K562 (cell line): ENCODE data around the gene GJD2. TPM values are rescaled to one million over a fixed set of nuclear protein-coding genes. Genes with fewer than 3 reads are reported as not detected.
A peak's percentile ranks its signal among the peaks of the same experiment; 100 is the strongest.

Experiments
- ATAC-seq: fragments of 200-7000 bp; cut with Tn5 transposase; 3 replicates; pipeline ENCODE4 v1.9.1; 2020; ENCODE audit warnings: moderate library complexity
- BruUV-seq: library from RNA; stranded (reverse); fragments of 400-500 nt; replicated peaks from 2 replicates; lab custom pipeline; 2021; lab: Mats Ljungman, UMichigan
- CTCF ChIA-PET: fragments of 300-600 bp; formaldehyde crosslinking; extraction: SDS; loops from one replicate; lab custom pipeline; 2021; ENCODE audit warnings: low intra/inter-chr PET ratio; lab: Yijun Ruan, JAX
- POLR2A ChIA-PET: fragments of 300-600, 350-650 bp; sonication (Branson Sonifier 250); formaldehyde crosslinking; extraction: SDS; loops from one replicate; lab custom pipeline; 2021; ENCODE audit warnings: antibody characterized with exemption, inconsistent platforms; lab: Yijun Ruan, JAX
- DNase-seq, 4 experiments: peaks; one replicate each; pipeline versions ENCODE4 v3.0.0 to v3.0.0-alpha.2; 2011 to 2018; ENCODE audit warnings: low spot score in 3 of 4, mixed read lengths in 3 of 4; ENCODE audit errors: extremely low read depth in 1 of 4
- FAIRE-seq: peaks from 2 replicates; lab custom pipeline; 2011; peaks lifted over from hg19 to GRCh38; lab: Jason Lieb, UNC
- H2AFZ ChIP-seq: 2 replicates; pipeline ENCODE4 v1.6.0; 2011; ENCODE audit warnings: low read depth, low read length, control low read depth, inconsistent platforms
- H3K27ac ChIP-seq: fragments of 200-600 bp; 3 replicates; pipeline ENCODE4 v1.8.0; 2011; ENCODE audit warnings: low read depth, mild to moderate bottlenecking, control low read depth, inconsistent platforms, low read length, moderate library complexity, mixed read lengths; ENCODE audit errors: extremely low read depth
- H3K27me3 ChIP-seq, 2 experiments: fragments of 300-600 bp in 1 of 2; 2 replicates in 1 of 2; 3 replicates in 1 of 2; pipeline versions ENCODE4 v1.6.0 to v1.8.0; 2011; ENCODE audit warnings: inconsistent platforms in 2 of 2, low read length in 2 of 2, mild to moderate bottlenecking in 1 of 2, mixed read lengths in 1 of 2, moderate library complexity in 1 of 2; ENCODE audit not compliant: control insufficient read depth in 2 of 2, insufficient read depth in 2 of 2
- H3K36me3 ChIP-seq: fragments of 300-600 bp; 3 replicates; pipeline ENCODE4 v1.8.0; 2011; ENCODE audit warnings: mild to moderate bottlenecking, low read length, inconsistent platforms; ENCODE audit not compliant: control insufficient read depth, insufficient read depth
- H3K4me1 ChIP-seq, 2 experiments: fragments of 200-600 bp in 1 of 2; replicated peaks in 1 of 2; 2 replicates in 1 of 2; 3 replicates in 1 of 2; pipeline versions ENCODE4 v1.5.1 to v1.8.0; 2011; ENCODE audit warnings: inconsistent platforms in 2 of 2, low read length in 2 of 2, mild to moderate bottlenecking in 1 of 2, mixed read lengths in 1 of 2, moderate library complexity in 1 of 2; ENCODE audit not compliant: control insufficient read depth in 2 of 2, insufficient read depth in 2 of 2
- H3K4me2 ChIP-seq: 2 replicates; pipeline ENCODE4 v1.6.1; 2011; ENCODE audit warnings: low read length, control low read depth, inconsistent platforms, mixed read lengths; ENCODE audit not compliant: insufficient read depth
- H3K4me3 ChIP-seq: fragments of 200-600 bp; sonication (generic), shearing (Covaris generic); 2 replicates; pipeline ENCODE4 v1.5.1; 2016; ENCODE audit warnings: control low read depth, inconsistent platforms
- H3K79me2 ChIP-seq: fragments of 200-600 bp; 3 replicates; pipeline ENCODE4 v1.8.0; 2011; ENCODE audit warnings: low read length, inconsistent platforms; ENCODE audit not compliant: control insufficient read depth, insufficient read depth
- H3K9ac ChIP-seq, 2 experiments: 2 replicates each; pipeline versions ENCODE4 v1.6.0 to v1.6.1; 2011; ENCODE audit warnings: low read depth in 2 of 2, low read length in 2 of 2, control low read depth in 1 of 2, inconsistent platforms in 1 of 2, mild to moderate bottlenecking in 1 of 2, mixed read lengths in 1 of 2; ENCODE audit not compliant: insufficient read depth in 1 of 2
- H3K9me1 ChIP-seq: one replicate; pipeline ENCODE4 v1.6.0; 2011; ENCODE audit warnings: inconsistent platforms, mild to moderate bottlenecking, low read length, moderate library complexity; ENCODE audit not compliant: control insufficient read depth, insufficient read depth
- H3K9me3 ChIP-seq: replicated peaks from 2 replicates; pipeline ENCODE4 v1.5.1; 2011; ENCODE audit warnings: low read depth, low read length, inconsistent platforms; ENCODE audit not compliant: control insufficient read depth, insufficient read depth
- H4K20me1 ChIP-seq: replicated peaks from 2 replicates; pipeline ENCODE4 v1.6.1; 2011; ENCODE audit warnings: low read length, inconsistent platforms, mixed read lengths; ENCODE audit not compliant: control insufficient read depth, insufficient read depth
- CBFA2T3 ChIP-seq: fragments of 450-650 bp; IDR thresholded peaks from 2 replicates; pipeline ENCODE4 v1.6.1; 2017
- CHD7 ChIP-seq: fragments of 200-600 bp; sonication (generic); IDR thresholded peaks from one replicate; pipeline ENCODE4 v1.6.1; 2012; ENCODE audit warnings: mild to moderate bottlenecking, low read depth, low read length, inconsistent platforms
- CTCFL ChIP-seq: IDR thresholded peaks from 2 replicates; pipeline ENCODE4 v1.6.1; 2011; ENCODE audit warnings: borderline replicate concordance, low read depth, mild to moderate bottlenecking, moderate library complexity, low read length; ENCODE audit not compliant: insufficient read depth, poor library complexity, severe bottlenecking
- ETV1 ChIP-seq: fragments of 450-650 bp; conservative IDR thresholded peaks from 2 replicates; pipeline ENCODE4 v1.6.1; 2016; ENCODE audit warnings: missing genetic modification characterization, control low read depth, low read depth, missing compliant biosample characterization
- FOXK2 ChIP-seq, 2 experiments: fragments of 450-650 bp; IDR thresholded peaks in 1 of 2; conservative IDR thresholded peaks in 1 of 2; 2 replicates each; pipeline ENCODE4 v1.6.1; 2016; ENCODE audit warnings: low read depth in 2 of 2, mild to moderate bottlenecking in 1 of 2
- GABPA ChIP-seq: fragments of 200-800 bp; sonication (Bioruptor generic); conservative IDR thresholded peaks from 2 replicates; pipeline ENCODE4 v1.6.1; 2016; ENCODE audit warnings: low read depth, missing genetic modification characterization, missing compliant biosample characterization
- TCF3 ChIP-seq: sonication (generic); formaldehyde crosslinking; IDR thresholded peaks from 2 replicates; pipeline ENCODE4 v1.4.0; 2020; ENCODE audit warnings: mild to moderate bottlenecking, missing genetic modification reagents
- WGBS: fragments of 100-300 bp; shearing (Covaris generic); methylation state at CpG from one replicate; pipeline ENCODE4 v1.1.6; 2016; ENCODE audit warnings: low coverage, mixed read lengths; ENCODE audit not compliant: insufficient coverage; ENCODE audit errors: missing lambda C conversion rate; 5-methylcytosine and 5-hydroxymethylcytosine counted together
- in situ Hi-C: fragments of 300-500 bp; cut with MboI; formaldehyde crosslinking; loops from 4 replicates; pipeline ENCODE4 v1.15.0; 2018; ENCODE audit warnings: inconsistent platforms, mixed read lengths
- intact Hi-C: fragments of 100-400 bp; cut with micrococcal nuclease; formaldehyde crosslinking; loops from 2 replicates; pipeline ENCODE4 v1.14.2; 2022
- polyA plus RNA-seq, 8 experiments: library from polyadenylated mRNA; depleted of rRNA in 4 of 8; stranded (reverse) in 5 of 8; unstranded in 3 of 8; fragments of >200 nt; fragmentation: Nextera tagmentation in 2 of 8; fragmentation: Illumina TruSeq in 1 of 8; extraction: Ambion mirVana in 2 of 8; extraction: Trizol in 1 of 8; gene quantifications; 2 replicates each; pipeline versions ENCODE4 v1.2.1 to v1.2.3, GENCODE V29; 2011 to 2014; ENCODE audit warnings: inconsistent platforms in 1 of 8, missing spikeins in 1 of 8
- total RNA-seq, 7 experiments: library from RNA; depleted of rRNA in 6 of 7; stranded (reverse); fragments of >200 nt in 6 of 7; fragmentation: Illumina TruSeq in 2 of 7; extraction: Trizol in 2 of 7; gene quantifications; 2 replicates each; pipeline versions ENCODE4 v1.2.1 to v1.2.3, GENCODE V29; 2011 to 2021; ENCODE audit warnings: low replicate concordance in 1 of 7

The GJD2 gene
- total and polyA plus RNA-seq, 9 of the 15 experiments (the other 6 are each of a cell fraction or from before 2014, with no cell fraction given), result not detected

GRCh38 chr15:34714476-34715121 lies 40.2 kb downstream of the GJD2 start:
- Histone ChIP-seq H3K4me2 (peak overlapping the region; percentile 21; the same call in 1 of the 2 replicates), H3K36me3 (no peaks in the 10 kb centered on the region), H3K9me1 (no peaks in the 10 kb centered on the region), H2AFZ (peak overlapping the region; percentile 1; the same call in 1 of the 2 replicates), H3K9ac (no peak overlapping the region), H4K20me1 (no peaks in the 10 kb centered on the region), H3K27ac (no peak overlapping the region), H3K27me3 (no peaks in the 10 kb centered on the region), H3K4me3 (no peak overlapping the region), H3K9me3 (no peaks in the 10 kb centered on the region), H3K79me2 (no peaks in the 10 kb centered on the region), H3K4me1 (peaks cover 0 to 10% of the 10 kb centered on the region in 2 experiments; a peak in 2 of 5 replicates)
- ChIA-PET CTCF (no interaction called here), POLR2A (interaction anchor here (1.1 to 1.2 kb wide), 2 partner anchors 56 to 104 kb away, joined by 3 read pairs; no protein-coding TSS in a partner anchor)
- BruUV-seq, result no TSS peak
- intact Hi-C loops, result no loop called here
- in situ Hi-C loops, result no loop called here
- no peak for FAIRE-seq
- DNase-seq, result peak in 2 of 4 experiments; percentile 20 to 39
- ATAC-seq, result peak; percentile 78
- 18% methylated on average over 5 of the region's 5 CpGs for WGBS
- TF ChIP-seq CBFA2T3, result peak; percentile 29; the same call in 1 of the 2 replicates
- TF ChIP-seq FOXK2 (conservative IDR thresholded peaks at IDR 0.05 in 1 of 2, IDR thresholded peaks at IDR 0.05 in 1 of 2; ENCODE audit: low read depth in 2 of 2), result peak; percentile 39 to 41; a peak in 1 of 4 replicates
- TF ChIP-seq CHD7, result peak; percentile 90
- peak; percentile 18 for TF ChIP-seq CTCFL
- peak; percentile 34; the same call in 1 of the 2 replicates for TF ChIP-seq GABPA (tag)
- TF ChIP-seq ETV1, result 0 out of 2 replicates have a peak, but pooled peaks have one; percentile 24
- TF ChIP-seq TCF3 (CRISPR knock-in tag), result peak; percentile 70
